GM10248 (cell line): Measurements from ENCODE around the gene MLH1.
"Not testable (repeated sequence)": the region's sequence is repeated elsewhere in the genome, so short reads cannot be mapped to it uniquely, and the experiment has no call there.

Experiments used
- CTCF ChIA-PET: fragments of 300-600 bp; sonication (Branson Sonifier 250); formaldehyde crosslinking; extraction: SDS; loops from one replicate; lab custom pipeline; 2021; ENCODE audit warnings: antibody characterized with exemption; lab: Yijun Ruan, JAX
- POLR2A ChIA-PET: fragments of 350-650 bp; sonication (Branson Sonifier 250); formaldehyde crosslinking; extraction: SDS; loops from one replicate; lab custom pipeline; 2020; ENCODE audit warnings: antibody characterized with exemption; lab: Yijun Ruan, JAX
- DNase-seq: peaks from one replicate; pipeline ENCODE4 v3.0.0; 2012; ENCODE audit errors: extremely low spot score
- TF ChIP-seq, protein P1 (sequence below): IDR thresholded peaks from 2 replicates; pipeline ENCODE4 v1.5.1; 2012; ENCODE audit warnings: mild to moderate bottlenecking, low read depth; ENCODE audit errors: extremely low read depth, missing control alignments, control extremely low read depth

Gene MLH1

GRCh38 chr3:36954452-36955134, 38.7 kb upstream of the MLH1 start:
- ChIA-PET POLR2A (no interaction called here), CTCF (interaction anchor here (0.8 to 2.5 kb wide), 5 partner anchors 10 to 86 kb away, joined by 3 to 10 read pairs (median 4); partner anchors contain the start of gene TRANK1)
- TF ChIP-seq, protein P1, sequence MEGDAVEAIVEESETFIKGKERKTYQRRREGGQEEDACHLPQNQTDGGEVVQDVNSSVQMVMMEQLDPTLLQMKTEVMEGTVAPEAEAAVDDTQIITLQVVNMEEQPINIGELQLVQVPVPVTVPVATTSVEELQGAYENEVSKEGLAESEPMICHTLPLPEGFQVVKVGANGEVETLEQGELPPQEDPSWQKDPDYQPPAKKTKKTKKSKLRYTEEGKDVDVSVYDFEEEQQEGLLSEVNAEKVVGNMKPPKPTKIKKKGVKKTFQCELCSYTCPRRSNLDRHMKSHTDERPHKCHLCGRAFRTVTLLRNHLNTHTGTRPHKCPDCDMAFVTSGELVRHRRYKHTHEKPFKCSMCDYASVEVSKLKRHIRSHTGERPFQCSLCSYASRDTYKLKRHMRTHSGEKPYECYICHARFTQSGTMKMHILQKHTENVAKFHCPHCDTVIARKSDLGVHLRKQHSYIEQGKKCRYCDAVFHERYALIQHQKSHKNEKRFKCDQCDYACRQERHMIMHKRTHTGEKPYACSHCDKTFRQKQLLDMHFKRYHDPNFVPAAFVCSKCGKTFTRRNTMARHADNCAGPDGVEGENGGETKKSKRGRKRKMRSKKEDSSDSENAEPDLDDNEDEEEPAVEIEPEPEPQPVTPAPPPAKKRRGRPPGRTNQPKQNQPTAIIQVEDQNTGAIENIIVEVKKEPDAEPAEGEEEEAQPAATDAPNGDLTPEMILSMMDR: no peak
- no peak for DNase-seq

DNA sequence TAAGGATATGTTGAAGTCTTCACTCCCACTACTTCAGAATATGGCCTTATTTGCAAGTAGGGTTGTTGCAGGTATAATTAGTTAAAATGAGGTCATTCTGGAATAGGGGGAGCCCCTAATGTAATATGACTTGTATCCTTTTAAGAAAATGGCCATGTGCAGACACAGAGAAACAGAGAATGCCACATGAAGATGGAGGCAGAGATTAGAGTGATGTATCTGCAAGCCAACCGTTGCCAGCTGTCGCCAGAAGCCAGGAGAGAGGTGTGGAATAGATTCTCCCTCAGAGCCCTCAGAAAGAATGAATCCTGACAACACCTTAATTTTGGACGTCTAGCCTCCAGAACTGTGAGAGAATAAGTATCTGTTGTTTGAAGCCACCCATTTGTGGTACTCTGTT, 37.2 kb upstream of the MLH1 start:
- TF ChIP-seq, protein P1: no peak
- DNase-seq: no peak
- POLR2A ChIA-PET: no interaction called here
- CTCF ChIA-PET: interaction anchor here (1.4 to 5.6 kb wide), 8 partner anchors 12 to 227 kb away, joined by 3 to 83 read pairs (median 24); partner anchors contain the start of genes EPM2AIP1, MLH1 and TRANK1

- DNase-seq: no peak
- CTCF ChIA-PET: interaction anchor here (0.8 to 5.6 kb wide), 21 partner anchors 9 to 230 kb away, joined by 3 to 83 read pairs (median 15); partner anchors contain the start of genes EPM2AIP1, MLH1 and TRANK1
- TF ChIP-seq, protein P1: no peak
- POLR2A ChIA-PET: no interaction called here
Observed at GRCh38 chr3:36957063-36957462, 36.3 kb upstream of the MLH1 start.

DNA sequence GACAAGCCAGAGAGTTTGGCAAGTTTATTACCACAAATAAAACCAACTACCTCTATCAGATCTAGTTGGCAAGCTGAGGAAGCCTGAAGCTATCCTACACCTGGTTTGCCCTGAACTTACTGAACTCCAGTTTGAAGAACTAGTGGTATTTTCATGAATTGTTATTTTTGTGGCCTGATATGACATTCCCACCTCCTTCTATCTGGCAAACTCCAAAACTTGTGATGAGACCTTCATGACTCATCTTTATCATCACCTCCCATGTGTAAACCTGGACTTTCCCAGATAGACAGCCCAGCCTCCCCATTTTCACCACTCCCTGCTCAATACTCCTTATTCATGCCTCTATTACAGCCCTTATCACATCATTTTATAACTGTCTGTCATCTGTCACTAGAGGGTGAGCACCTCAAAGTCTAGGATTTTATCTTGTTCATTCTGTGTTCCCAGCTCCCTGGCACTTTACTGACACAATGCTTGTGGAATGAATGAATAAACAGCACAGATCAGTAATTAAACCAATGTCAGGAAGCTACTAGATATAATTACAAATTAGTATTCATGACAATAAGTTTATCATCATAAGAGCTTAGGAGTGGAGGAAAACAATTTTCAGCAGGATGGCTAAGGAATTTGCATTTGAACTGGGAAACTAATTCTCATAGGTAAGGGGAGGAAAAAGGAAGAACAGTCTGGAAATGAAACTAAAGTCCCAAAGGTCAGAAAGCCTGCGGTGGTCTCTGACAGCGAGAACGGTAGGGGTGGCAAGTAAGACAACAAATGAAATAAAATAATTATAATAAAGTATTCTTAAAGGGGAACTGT, 35.2 kb upstream of the MLH1 start:
- TF ChIP-seq, protein P1: no peak
- no peak for DNase-seq
- ChIA-PET CTCF (interaction anchor here (0.7 to 5.6 kb wide), 49 partner anchors 8 to 992 kb away, joined by 3 to 83 read pairs (median 5); partner anchors contain the start of genes EPM2AIP1, MLH1 and TRANK1), POLR2A (no interaction called here)

DNA sequence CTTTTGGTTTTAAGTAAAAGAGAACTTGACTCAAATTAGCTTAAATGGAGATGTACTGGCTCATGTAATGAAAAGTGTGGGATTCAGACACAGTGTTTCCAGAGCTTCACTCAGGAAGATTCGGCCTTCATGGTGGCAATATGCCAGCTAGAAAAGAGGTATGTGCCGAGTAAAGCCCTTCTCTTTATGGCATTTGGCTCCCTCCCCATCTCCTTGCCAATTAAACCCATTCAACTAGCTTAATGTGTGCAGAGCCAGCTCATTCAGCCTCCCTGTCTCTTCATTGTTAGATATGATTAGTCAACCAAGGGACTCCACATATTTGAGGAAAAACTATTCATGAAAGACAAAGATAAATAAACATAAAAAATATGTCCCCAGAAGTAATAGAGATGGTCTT, 33.5 kb upstream of the MLH1 start:
- no peak for DNase-seq
- POLR2A ChIA-PET: interaction anchor here (0.7 kb wide), 1 partner anchor 54 kb away, joined by 6 read pairs; no protein-coding TSS in a partner anchor
- CTCF ChIA-PET: interaction anchor here (0.8 to 5.6 kb wide), 14 partner anchors 11 to 168 kb away, joined by 3 to 83 read pairs (median 26); partner anchors contain the start of gene TRANK1
- TF ChIP-seq, protein P1: no peak

GRCh38 chr3:36960502-36960901, 32.8 kb upstream of the MLH1 start:
- DNase-seq: no peak
- TF ChIP-seq, protein P1: no peak
- ChIA-PET CTCF (interaction anchor here (0.8 to 5.6 kb wide), 11 partner anchors 12 to 168 kb away, joined by 3 to 83 read pairs (median 26); no protein-coding TSS in a partner anchor), POLR2A (no interaction called here)

GRCh38 chr3:36963008-36963407, 30.3 kb upstream of the MLH1 start:
- DNase-seq, POLR2A ChIA-PET: not testable (repeated sequence)

More at GRCh38 chr3:36963008-36963407, 30.3 kb upstream of the MLH1 start:
- CTCF ChIA-PET: interaction anchor here (1.0 kb wide), 1 partner anchor 55 kb away, joined by 3 read pairs; no protein-coding TSS in a partner anchor
